OCI-LY1 (cell line): ENCODE measurements around the gene VPS45.

Source experiments
- EZH2 ChIP-seq: fragments of 200-600 bp; sonication (generic), shearing (Covaris generic); IDR thresholded peaks from 2 replicates; pipeline ENCODE4 v1.8.0; 2017; ENCODE audit warnings: borderline replicate concordance, mixed run types, mild to moderate bottlenecking, antibody characterized with exemption, low read length, moderate library complexity, mixed read lengths
- TF ChIP-seq, protein P1 (sequence below): fragments of 200-600 bp; sonication (generic), shearing (Covaris generic); IDR thresholded peaks from 2 replicates; pipeline ENCODE4 v1.5.1; 2017; ENCODE audit warnings: mild to moderate bottlenecking, antibody characterized with exemption, low read length, moderate library complexity, mixed read lengths

- TF ChIP-seq EZH2, result no peak
- TF ChIP-seq, protein P1, sequence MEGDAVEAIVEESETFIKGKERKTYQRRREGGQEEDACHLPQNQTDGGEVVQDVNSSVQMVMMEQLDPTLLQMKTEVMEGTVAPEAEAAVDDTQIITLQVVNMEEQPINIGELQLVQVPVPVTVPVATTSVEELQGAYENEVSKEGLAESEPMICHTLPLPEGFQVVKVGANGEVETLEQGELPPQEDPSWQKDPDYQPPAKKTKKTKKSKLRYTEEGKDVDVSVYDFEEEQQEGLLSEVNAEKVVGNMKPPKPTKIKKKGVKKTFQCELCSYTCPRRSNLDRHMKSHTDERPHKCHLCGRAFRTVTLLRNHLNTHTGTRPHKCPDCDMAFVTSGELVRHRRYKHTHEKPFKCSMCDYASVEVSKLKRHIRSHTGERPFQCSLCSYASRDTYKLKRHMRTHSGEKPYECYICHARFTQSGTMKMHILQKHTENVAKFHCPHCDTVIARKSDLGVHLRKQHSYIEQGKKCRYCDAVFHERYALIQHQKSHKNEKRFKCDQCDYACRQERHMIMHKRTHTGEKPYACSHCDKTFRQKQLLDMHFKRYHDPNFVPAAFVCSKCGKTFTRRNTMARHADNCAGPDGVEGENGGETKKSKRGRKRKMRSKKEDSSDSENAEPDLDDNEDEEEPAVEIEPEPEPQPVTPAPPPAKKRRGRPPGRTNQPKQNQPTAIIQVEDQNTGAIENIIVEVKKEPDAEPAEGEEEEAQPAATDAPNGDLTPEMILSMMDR, result no peak
Measured at GRCh38 chr1:150021191-150021694, 46.3 kb upstream of the VPS45 start.
